ENCODE results near the gene PDE7B.

Gene PDE7B

GRCh38 chr6:136169394-136170148, 318.1 kb downstream of the PDE7B start:
- DNase-seq (ENCODE audit: insufficient read length, low spot score) = no peak
- FAIRE-seq = no peak

- FAIRE-seq = no peak
- no peak for DNase-seq (ENCODE audit: insufficient read length, low spot score)
These were observed 319.7 kb downstream of the PDE7B start for GRCh38 chr6:136171231-136171630.

GRCh38 chr6:136173519-136174507, 322.3 kb downstream of the PDE7B start:
- no peak for FAIRE-seq

DNA sequence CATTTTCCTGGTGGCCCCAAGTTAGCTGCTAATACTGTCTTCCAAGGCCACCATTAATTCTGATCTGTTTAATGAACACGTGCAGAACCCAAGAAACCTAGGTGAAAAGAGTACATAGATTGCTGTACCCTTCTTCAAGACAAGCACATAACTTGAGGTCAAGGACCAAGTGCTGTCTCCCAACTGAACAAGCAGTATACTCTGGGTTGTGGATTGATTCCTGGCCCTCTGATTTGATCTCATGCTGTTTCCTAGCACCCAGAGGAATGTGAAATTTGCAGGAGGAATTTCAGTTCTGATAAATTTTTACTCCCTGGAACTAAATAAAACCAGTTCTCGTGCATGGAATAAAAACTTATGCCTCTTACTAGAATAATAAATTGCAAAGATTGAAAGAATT, 323.0 kb downstream of the PDE7B start:
- DNase-seq (ENCODE audit: insufficient read length, low spot score) = no peak
- no peak for FAIRE-seq

More at GRCh38 chr6:136173519-136174507, 322.3 kb downstream of the PDE7B start:
- no peak for DNase-seq (ENCODE audit: insufficient read length, low spot score)

DNA sequence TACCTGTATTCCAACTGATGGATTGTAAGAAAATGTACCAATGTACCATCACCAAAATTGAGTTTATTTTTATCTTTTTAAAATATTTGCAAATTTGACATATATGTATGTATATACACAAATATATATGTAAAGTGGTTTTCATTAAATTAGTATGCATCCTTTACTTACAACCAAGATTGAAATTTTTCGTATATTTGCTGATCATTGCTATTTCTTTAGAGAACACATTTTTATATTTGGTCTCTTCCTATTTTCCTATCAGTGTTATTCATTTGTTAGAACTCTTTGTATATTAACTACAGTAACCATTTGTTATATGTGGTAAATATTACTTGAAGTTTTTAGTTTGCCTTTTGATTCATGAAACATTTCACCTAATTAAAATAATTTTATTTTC, 324.4 kb downstream of the PDE7B start:
- no peak for FAIRE-seq
- no peak for DNase-seq (ENCODE audit: insufficient read length, low spot score)

GRCh38 chr6:136178749-136179148, 327.2 kb downstream of the PDE7B start:
- DNase-seq (ENCODE audit: insufficient read length, low spot score) (no peak), FAIRE-seq (no peak)

DNA sequence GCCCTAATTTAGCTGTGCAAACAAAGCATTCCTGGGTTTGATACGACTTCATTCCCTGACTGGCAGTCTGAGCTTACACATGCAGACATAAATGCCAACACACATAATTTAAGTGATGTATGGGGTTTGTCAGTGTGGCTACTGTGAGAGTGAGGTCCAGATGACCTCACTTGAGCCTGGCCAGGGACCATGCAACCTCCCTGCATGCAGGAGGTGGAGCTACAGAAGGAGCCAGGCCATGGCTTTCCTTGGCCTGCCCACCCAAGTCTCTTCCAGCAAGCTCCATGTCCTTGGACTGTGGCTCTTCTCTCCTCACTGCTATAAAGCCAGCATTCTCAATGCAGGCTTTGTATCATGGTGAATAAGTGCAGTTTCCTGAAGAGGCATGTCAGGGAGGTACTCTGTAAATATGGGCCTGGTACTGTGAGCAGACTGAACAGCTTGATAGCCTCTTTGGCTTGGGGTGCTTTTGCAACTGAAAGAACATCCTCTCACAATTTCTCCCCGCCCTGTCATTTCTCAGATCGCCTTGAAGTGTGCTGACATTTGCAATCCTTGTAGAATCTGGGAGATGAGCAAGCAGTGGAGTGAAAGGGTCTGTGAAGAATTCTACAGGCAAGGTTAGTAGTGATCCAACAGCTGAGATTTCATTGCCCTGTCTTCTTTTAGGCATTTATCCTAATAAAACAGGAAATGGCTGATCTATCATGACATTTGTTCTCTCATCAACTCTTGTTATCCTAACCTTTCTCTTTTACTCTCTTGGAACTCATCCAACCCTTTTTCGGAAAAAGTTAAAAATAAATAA, 329.4 kb downstream of the PDE7B start:
- no peak for FAIRE-seq
- DNase-seq (ENCODE audit: insufficient read length, low spot score) = no peak

DNA sequence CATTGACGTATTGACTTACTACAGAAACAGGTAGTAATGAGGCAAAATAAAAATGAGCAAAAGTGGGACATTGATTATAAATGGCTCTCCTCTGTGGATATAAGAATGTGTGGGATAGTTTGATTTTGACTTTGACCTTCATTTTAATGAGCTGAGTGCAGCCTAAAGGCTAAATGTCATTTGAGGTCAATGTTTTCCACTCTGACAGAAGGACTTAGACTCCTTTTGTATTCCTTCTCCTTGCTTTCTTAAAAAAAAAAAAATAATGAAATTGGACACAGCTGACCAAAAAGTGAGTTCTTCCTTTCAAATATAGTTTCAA, 330.0 kb downstream of the PDE7B start:
- DNase-seq (ENCODE audit: insufficient read length, low spot score) (no peak), FAIRE-seq (no peak)

DNA sequence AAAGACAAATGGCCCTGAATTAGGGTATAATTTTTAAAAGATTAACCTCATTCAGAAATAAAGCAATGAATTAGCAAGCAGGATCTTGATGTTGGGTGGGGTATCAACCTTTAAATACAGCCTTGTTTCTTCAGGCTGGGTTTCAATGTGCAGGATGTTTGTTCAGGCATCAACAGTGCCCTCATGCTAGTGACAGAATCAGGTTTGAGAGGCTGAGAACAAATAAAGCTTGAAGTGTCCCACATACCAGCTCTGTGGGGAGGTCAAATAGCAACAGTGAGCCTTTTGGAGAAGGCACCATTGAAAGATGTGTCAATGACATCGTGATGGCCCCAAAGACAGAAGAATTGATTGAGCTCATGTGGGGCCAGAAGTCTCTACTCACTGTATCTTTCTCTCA, 330.4 kb downstream of the PDE7B start:
- no peak for FAIRE-seq

GRCh38 chr6:136184738-136185137, 333.2 kb downstream of the PDE7B start:
- FAIRE-seq (no peak), DNase-seq (ENCODE audit: insufficient read length, low spot score) (no peak)

More for the DNA sequence above, 330.4 kb downstream of the PDE7B start:
- no peak for DNase-seq (ENCODE audit: insufficient read length, low spot score)

DNA sequence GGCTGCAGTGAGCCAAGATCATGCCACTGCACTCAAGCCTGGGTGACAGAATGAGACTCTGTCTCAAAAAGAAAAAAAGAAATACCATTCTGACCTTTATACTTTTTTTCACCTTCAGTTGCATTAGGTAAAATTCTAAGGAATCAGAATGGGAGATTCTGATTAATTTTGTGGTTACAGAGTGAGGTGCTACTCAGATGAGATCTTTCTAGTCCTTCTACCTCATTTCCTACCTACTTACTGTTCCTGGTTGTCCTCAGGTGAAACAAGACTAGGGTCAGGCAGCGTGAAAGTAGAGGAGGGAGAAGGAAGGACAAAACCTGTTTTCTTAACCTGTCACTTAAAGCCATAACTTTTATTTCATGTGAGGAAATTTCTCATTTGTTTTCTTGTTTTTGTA, 334.9 kb downstream of the PDE7B start:
- FAIRE-seq (no peak), DNase-seq (ENCODE audit: insufficient read length, low spot score) (no peak)

GRCh38 chr6:136188486-136188885, 337.0 kb downstream of the PDE7B start:
- DNase-seq (ENCODE audit: insufficient read length, low spot score) = no peak
- no peak for FAIRE-seq

GRCh38 chr6:136189104-136189503, 337.6 kb downstream of the PDE7B start:
- FAIRE-seq = no peak
- DNase-seq (ENCODE audit: insufficient read length, low spot score) = no peak

DNA sequence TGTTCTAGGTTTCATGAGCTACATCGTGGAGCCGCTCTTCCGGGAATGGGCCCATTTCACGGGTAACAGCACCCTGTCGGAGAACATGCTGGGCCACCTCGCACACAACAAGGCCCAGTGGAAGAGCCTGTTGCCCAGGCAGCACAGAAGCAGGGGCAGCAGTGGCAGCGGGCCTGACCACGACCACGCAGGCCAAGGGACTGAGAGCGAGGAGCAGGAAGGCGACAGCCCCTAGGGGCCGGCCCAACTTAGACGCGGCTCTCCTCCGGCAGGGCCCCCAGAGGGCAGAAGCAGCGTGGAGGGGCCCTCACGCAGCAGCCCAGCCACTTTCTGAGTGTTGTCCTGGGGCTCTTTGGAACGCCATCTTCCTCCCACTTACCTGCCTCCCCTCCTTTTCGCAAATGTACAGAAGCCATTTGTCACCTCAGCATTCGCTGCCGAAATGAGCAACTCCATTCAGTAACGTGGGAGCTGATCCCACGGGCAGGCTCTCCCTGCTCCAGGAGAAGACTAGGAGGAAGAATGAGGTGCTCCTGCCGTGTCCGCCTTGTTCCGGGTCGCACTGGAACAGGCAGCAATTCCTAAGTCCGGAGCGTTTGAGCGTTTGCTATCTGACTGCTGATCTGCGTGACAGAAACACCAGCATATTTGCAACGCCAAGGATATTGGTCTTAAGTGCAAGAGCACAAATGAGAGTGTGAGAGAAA, 340.3 kb downstream of the PDE7B start:
- DNase-seq (ENCODE audit: insufficient read length, low spot score) (no peak), FAIRE-seq (no peak)

DNA sequence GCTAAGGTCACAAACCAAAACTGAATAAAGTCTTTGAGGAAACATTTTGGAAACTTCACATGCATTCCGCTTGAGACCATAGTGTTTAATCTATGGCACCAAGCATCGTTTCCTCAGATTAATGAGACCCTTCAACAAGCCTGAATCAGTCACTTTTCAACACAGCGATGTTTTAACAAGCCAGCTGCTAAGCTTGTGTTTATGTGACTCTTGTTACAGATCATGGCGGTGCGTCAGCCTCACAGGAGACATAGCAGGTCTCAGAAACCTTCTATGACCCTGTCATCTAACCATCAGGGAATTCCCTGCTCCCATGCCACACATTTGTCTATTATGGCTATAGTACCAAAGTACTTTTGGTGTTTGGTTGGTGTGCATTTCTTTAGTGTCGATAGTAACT, 341.4 kb downstream of the PDE7B start:
- DNase-seq (ENCODE audit: insufficient read length, low spot score) = no peak
- no peak for FAIRE-seq

DNA sequence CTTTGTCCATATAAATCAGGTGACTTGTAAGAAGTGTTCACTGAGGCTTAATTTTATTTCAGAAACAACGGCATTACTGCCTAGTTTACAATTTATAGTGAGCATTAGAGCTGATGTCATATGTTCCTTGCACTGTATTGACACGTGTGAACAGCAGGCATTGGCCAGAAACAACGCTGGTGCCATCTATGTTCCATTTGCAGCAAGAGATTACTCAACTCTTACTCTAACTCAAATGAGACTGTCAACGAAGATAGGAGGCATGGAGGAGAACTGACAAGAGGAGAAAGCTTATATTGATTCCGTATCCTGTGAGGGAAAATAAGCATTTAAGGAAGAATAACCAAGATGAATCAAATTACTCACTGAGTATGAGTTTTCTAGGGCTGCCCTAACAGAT, 350.2 kb downstream of the PDE7B start:
- no peak for DNase-seq (ENCODE audit: insufficient read length, low spot score)
- no peak for FAIRE-seq

DNA sequence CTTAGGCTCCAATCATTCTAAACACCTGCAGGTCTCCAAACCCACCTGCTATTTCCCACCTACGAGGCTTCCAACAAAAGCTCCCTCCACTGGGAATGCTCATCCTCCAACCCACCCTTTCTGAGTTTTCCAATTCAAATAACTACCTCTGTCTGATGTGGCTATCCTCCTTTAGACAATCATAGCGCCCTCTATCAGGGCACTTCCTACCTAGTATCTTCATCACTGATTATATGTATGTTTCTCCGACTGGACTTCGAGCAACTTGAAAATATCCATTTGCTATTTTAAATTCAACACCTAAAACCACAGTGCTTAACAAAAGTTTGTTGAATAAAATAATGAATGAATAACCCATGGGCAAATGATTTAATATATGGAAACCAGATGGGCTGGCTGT, 357.3 kb downstream of the PDE7B start:
- DNase-seq (ENCODE audit: insufficient read length, low spot score) = no peak
- no peak for FAIRE-seq

GRCh38 chr6:136209496-136209895, 358.0 kb downstream of the PDE7B start:
- no peak for FAIRE-seq
- no peak for DNase-seq (ENCODE audit: insufficient read length, low spot score)

GRCh38 chr6:136210398-136211165, 359.1 kb downstream of the PDE7B start:
- no peak for DNase-seq (ENCODE audit: insufficient read length, low spot score)
- no peak for FAIRE-seq

GRCh38 chr6:136212608-136213007, 361.1 kb downstream of the PDE7B start:
- no peak for DNase-seq (ENCODE audit: insufficient read length, low spot score)
- FAIRE-seq = no peak
